ENCODE data around the gene SLC66A1.
"Not testable (repeated sequence)": the region's sequence is repeated elsewhere in the genome, so short reads cannot be mapped to it uniquely, and the experiment has no call there.

Gene SLC66A1

GRCh38 chr1:19311931-19312781 is at the start of gene SLC66A1, which contains the start of gene AKR7A2:
SLC66A1 (plus strand) TSS chr1:19312326; CDS start chr1:19317678, 5,352 bp downstream.
AKR7A2 (minus strand) TSS chr1:19312144; CDS start chr1:19312124, 20 bp downstream.
- no peak for TF ChIP-seq ZNF274 (IDR thresholded peaks at IDR 0.05; ENCODE audit: low read depth, low read length)
- H3K4me3 ChIP-seq (ENCODE audit: low read length): peak within 1 kb of the TSS; percentile 90

GRCh38 chr1:19262744-19263143 is 49.4 kb upstream of the SLC66A1 start:
- no peak for TF ChIP-seq ZNF274 (IDR thresholded peaks at IDR 0.05; ENCODE audit: low read depth, low read length)
- H3K4me3 ChIP-seq (ENCODE audit: low read length): no peak overlapping the region

GRCh38 chr1:19268445-19268844 is 43.7 kb upstream of the SLC66A1 start:
- H3K4me3 ChIP-seq (ENCODE audit: low read length): no peak overlapping the region
- no peak for TF ChIP-seq ZNF274 (IDR thresholded peaks at IDR 0.05; ENCODE audit: low read depth, low read length)

GRCh38 chr1:19269427-19270342 is 42.4 kb upstream of the SLC66A1 start:
- H3K4me3 ChIP-seq (ENCODE audit: low read length): not testable (repeated sequence)

GRCh38 chr1:19270343-19270730 is 41.8 kb upstream of the SLC66A1 start:
- H3K4me3 ChIP-seq (ENCODE audit: low read length): not testable (repeated sequence)

- no peak for TF ChIP-seq ZNF274 (IDR thresholded peaks at IDR 0.05; ENCODE audit: low read depth, low read length)
- no peak overlapping the region for H3K4me3 ChIP-seq (ENCODE audit: low read length)
Observed at GRCh38 chr1:19272064-19272463, 40.1 kb upstream of the SLC66A1 start.

- TF ChIP-seq ZNF274 (IDR thresholded peaks at IDR 0.05; ENCODE audit: low read depth, low read length): no peak
- H3K4me3 ChIP-seq (ENCODE audit: low read length): no peak overlapping the region
Observed at GRCh38 chr1:19273106-19273843, 38.9 kb upstream of the SLC66A1 start.

GRCh38 chr1:19273844-19274531 is 38.1 kb upstream of the SLC66A1 start:
- H3K4me3 ChIP-seq (ENCODE audit: low read length): not testable (repeated sequence)

- TF ChIP-seq ZNF274 (IDR thresholded peaks at IDR 0.05; ENCODE audit: low read depth, low read length): no peak
Observed at GRCh38 chr1:19274636-19275035, 37.5 kb upstream of the SLC66A1 start.

GRCh38 chr1:19283891-19284290 is 28.2 kb upstream of the SLC66A1 start:
- no peak overlapping the region for H3K4me3 ChIP-seq (ENCODE audit: low read length)
- no peak for TF ChIP-seq ZNF274 (IDR thresholded peaks at IDR 0.05; ENCODE audit: low read depth, low read length)

More at GRCh38 chr1:19274636-19275035, 37.5 kb upstream of the SLC66A1 start:
- no peak overlapping the region for H3K4me3 ChIP-seq (ENCODE audit: low read length)

- no peak for TF ChIP-seq ZNF274 (IDR thresholded peaks at IDR 0.05; ENCODE audit: low read depth, low read length)
Observed at GRCh38 chr1:19284881-19285280, 27.2 kb upstream of the SLC66A1 start.

GRCh38 chr1:19285366-19285765 is 26.8 kb upstream of the SLC66A1 start:
- H3K4me3 ChIP-seq (ENCODE audit: low read length): not testable (repeated sequence)

More at GRCh38 chr1:19284881-19285280, 27.2 kb upstream of the SLC66A1 start:
- H3K4me3 ChIP-seq (ENCODE audit: low read length): no peak overlapping the region

- H3K4me3 ChIP-seq (ENCODE audit: low read length): not testable (repeated sequence)
Observed at GRCh38 chr1:19285807-19286206, 26.3 kb upstream of the SLC66A1 start.
